Measurements from ENCODE around the gene NUDT17. TPM values are rescaled to one million over a fixed set of nuclear protein-coding genes. Genes with fewer than 3 reads are reported as not detected.

Gene NUDT17
- total RNA-seq: 1 to 10 TPM in 3 of 4 donors, not detected in 1; 1.9 to 2.3 (median 2.0) TPM

GRCh38 chr1:145845514-145846161 is at the start of gene NUDT17:
Gene NUDT17, plus strand, starts transcription at chr1:145845630. Its CDS starts 11 bp downstream, at chr1:145845641.
- DNase-seq: peak; percentile 70 to 91 (median 84)
- Histone ChIP-seq H3K9me3 (no peaks in the 10 kb centered on the region), H3K27me3 (no peaks in the 10 kb centered on the region), H3K27ac (peak within 1 kb of the TSS; percentile 57 to 82 (median 72)), H3K4me1 (peaks cover 0 to 15% (median 9%) of the 10 kb centered on the region in 4 donors), H3K36me3 (peaks cover 0 to 50% (median 0%) of the 10 kb centered on the region in 3 donors), H3K4me3 (peak within 1 kb of the TSS; percentile 48 to 82 (median 58))
- TF ChIP-seq POLR2A (IDR thresholded peaks at IDR 0.05) (no peak), CTCF (IDR thresholded peaks at IDR 0.05) (peak; percentile 71 to 96 (median 83))

GRCh38 chr1:145796753-145797152 is 48.7 kb upstream of the NUDT17 start:
- no peak for DNase-seq
- TF ChIP-seq POLR2A (IDR thresholded peaks at IDR 0.05) (no peak), CTCF (IDR thresholded peaks at IDR 0.05) (no peak)
- no peak overlapping the region for H3K4me3 ChIP-seq
- no peaks in the 10 kb centered on the region for H3K36me3 ChIP-seq
- peaks cover 0 to 10% (median 0%) of the 10 kb centered on the region in 4 donors for H3K9me3 ChIP-seq
- no peaks in the 10 kb centered on the region for H3K27me3 ChIP-seq
- no peaks in the 10 kb centered on the region for H3K4me1 ChIP-seq
- no peak overlapping the region for H3K27ac ChIP-seq

- peaks cover 0 to 10% (median 0%) of the 10 kb centered on the region in 4 donors for H3K9me3 ChIP-seq
- TF ChIP-seq CTCF (IDR thresholded peaks at IDR 0.05) (no peak), POLR2A (IDR thresholded peaks at IDR 0.05) (no peak)
- no peak overlapping the region for H3K4me3 ChIP-seq
- no peak for DNase-seq
- peaks cover 0 to 10% (median 0%) of the 10 kb centered on the region in 4 donors for H3K4me1 ChIP-seq
- no peaks in the 10 kb centered on the region for H3K36me3 ChIP-seq
- no peaks in the 10 kb centered on the region for H3K27me3 ChIP-seq
- H3K27ac ChIP-seq: no peak overlapping the region
Measured at GRCh38 chr1:145799806-145800205, 45.6 kb upstream of the NUDT17 start.

- no peaks in the 10 kb centered on the region for H3K36me3 ChIP-seq
- H3K4me1 ChIP-seq: peaks cover 0 to 10% (median 0%) of the 10 kb centered on the region in 4 donors
- no peak overlapping the region for H3K27ac ChIP-seq
- H3K4me3 ChIP-seq: no peak overlapping the region
- H3K9me3 ChIP-seq: no peaks in the 10 kb centered on the region
- TF ChIP-seq POLR2A (IDR thresholded peaks at IDR 0.05) (no peak), CTCF (IDR thresholded peaks at IDR 0.05) (no peak)
- H3K27me3 ChIP-seq: no peaks in the 10 kb centered on the region
- no peak for DNase-seq
Measured at GRCh38 chr1:145804235-145805045, 41.0 kb upstream of the NUDT17 start.

- peaks cover 0 to 10% (median 0%) of the 10 kb centered on the region in 4 donors for H3K4me1 ChIP-seq
- no peak for TF ChIP-seq CTCF (IDR thresholded peaks at IDR 0.05)
- TF ChIP-seq POLR2A (IDR thresholded peaks at IDR 0.05): no peak
- H3K4me3 ChIP-seq: no peak overlapping the region
- DNase-seq: no peak
- no peaks in the 10 kb centered on the region for H3K9me3 ChIP-seq
- H3K27ac ChIP-seq: no peak overlapping the region
- H3K36me3 ChIP-seq: no peaks in the 10 kb centered on the region
- no peaks in the 10 kb centered on the region for H3K27me3 ChIP-seq
Measured at GRCh38 chr1:145805057-145805456, 40.4 kb upstream of the NUDT17 start.
